Cerebellar nuclear complex (tissue), 1 donor: ENCODE measurements around the gene SPAG7.

ENCODE experiments used
- DNase-seq, 2 experiments: peaks; one replicate each; lab custom pipeline; 2025; lab: John Stamatoyannopoulos, UW

The SPAG7 gene

GRCh38 chr17:4974115-4974670 is 6.6 kb upstream of the SPAG7 start:
- no peak for DNase-seq

- no peak for DNase-seq
Measured at GRCh38 chr17:4973256-4974114, 5.9 kb upstream of the SPAG7 start.

DNA sequence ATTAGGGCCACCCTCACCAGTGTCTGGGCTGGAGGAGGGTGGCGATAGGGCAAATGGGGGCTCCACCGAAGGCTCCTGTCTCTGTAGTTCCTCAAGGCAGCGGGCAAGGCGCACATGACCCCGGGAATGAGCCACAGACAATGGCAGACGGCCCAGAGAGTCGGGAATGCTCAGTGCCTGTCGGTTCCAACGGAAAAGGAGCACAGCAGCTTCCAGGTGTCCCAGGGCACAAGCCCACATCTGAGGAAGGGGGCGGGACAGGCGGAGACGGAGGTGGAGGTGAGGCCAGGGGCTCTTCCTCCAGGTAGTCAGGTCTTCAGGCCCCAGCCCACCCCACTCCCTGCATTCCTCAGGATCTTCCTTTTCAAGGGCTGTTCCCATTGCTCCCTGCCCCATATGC is 5.1 kb upstream of the SPAG7 start:
- no peak for DNase-seq

DNA sequence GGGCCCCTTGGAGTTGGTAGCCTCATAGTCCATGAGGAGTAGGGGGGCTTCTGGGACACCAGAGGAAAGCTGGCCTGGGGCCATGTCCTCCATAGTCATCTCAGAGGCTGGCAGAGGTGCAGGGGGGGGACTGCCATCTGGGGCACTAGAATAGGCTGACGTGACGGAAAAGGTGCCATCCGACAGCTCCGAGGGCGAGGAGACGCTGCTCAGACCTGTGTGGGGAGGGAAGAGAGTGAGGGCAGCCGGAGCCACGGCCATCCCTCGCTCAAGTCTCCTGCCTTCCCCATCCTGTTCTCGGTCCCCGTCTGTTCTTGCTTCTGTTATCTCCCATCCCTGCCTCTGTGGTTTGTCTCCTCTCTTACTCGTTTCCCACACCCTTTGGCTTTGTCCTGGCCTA is 4.7 kb upstream of the SPAG7 start:
- DNase-seq = no peak

- DNase-seq = no peak
Measured at GRCh38 chr17:4971826-4972225, 4.2 kb upstream of the SPAG7 start.

- DNase-seq = no peak
Measured at GRCh38 chr17:4970273-4970672, 2.7 kb upstream of the SPAG7 start.

DNA sequence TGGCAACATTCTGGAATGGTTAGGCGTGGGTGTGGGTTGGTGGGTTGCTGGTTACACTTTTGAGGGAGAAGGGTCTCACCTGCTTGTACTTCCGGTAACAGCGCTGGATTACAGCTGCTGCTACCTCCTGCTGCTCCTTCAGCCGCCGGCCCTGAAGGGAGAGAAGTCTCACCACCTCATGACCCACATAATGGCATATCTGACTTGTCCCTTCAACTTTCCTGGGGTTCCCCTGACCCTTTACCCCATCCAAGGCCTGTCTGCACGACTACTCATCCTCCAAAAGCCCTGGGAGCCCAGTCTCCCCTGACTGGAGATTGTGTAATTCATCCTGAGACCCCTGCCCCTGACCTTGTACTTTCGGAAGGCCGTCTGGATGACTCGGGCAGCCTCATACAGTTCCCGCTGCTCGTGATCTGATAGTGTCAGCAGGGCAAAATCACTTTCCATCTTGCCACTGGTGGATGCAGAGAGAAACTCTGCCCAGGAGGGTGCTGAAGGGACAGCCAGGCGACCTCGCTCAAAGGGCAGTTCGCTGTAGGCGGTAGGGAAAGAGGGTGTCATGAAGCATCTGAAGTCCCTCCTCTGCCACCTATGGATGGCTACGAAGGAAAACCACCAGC is 2.0 kb upstream of the SPAG7 start:
- no peak for DNase-seq

- DNase-seq = no peak
Measured at GRCh38 chr17:4969047-4969550, 1.5 kb upstream of the SPAG7 start.

- DNase-seq = no peak
Measured at GRCh38 chr17:4968486-4969046, 949 bp upstream of the SPAG7 start.

GRCh38 chr17:4966844-4967538 is 626 bp downstream of the SPAG7 start:
- DNase-seq = peak; percentile 99 to 100

DNA sequence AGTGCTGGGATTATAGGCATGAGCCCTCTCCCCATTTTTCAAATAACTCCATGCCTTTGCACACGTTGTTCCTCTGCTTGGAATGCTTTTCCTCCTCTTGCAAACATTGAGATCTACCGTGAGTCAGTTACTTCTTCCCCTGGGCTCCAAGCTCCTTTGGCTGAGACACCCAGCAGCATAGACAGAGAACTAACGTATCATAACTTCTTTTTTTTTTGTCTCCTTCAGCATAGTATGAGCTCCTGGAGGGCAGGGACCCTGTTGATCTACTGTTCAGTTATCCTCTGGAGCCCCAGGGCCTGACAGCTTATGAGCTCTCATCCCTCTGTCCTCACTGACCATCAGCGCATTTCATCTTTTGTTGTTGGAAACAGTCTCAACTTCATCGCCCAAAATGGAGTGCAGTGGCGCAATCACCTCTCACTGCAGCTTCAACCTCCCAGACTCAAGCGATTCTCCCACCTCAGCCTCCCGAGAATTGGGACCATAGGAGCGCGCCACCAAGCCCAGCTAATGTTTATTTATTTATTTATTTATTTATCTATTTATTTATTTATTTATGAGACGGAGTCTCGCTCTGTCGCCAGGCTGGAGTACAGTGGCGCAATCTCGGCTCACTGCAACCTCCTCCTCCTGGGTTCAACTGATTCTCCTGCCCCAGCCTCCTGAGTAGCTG is 2.2 kb downstream of the SPAG7 start:
- DNase-seq = no peak

DNA sequence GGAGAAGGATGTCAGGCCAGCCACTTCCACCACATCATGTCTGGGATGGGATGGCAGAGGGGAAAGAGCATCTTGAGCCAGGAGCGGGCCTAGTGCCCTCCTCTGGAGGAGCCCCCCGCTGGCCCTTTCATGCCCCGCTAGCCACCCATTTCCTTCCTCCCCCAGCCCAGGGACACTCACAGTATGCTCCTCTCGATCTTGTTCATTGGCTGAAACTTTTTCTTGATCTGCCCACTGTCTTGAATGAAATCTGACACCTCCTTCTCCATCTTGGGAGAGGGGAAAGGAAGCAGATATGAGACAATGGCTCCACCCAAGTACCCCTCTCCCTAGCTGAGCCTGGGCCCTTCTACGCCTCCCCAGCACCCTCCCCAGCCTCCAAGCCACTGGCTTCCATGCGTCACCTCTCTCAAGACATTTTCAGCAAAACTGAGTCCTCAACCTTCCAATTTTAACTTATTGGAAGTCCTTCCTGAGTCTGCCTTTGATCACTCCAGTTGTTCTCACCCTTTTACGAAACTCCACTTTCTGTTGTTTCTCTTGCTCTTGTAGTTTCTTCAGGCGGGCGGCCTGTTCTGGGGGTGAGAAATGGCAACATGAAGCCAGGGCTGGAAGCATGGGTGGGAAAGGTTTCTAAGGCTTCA is 7.2 kb downstream of the SPAG7 start:
- no peak for DNase-seq

DNA sequence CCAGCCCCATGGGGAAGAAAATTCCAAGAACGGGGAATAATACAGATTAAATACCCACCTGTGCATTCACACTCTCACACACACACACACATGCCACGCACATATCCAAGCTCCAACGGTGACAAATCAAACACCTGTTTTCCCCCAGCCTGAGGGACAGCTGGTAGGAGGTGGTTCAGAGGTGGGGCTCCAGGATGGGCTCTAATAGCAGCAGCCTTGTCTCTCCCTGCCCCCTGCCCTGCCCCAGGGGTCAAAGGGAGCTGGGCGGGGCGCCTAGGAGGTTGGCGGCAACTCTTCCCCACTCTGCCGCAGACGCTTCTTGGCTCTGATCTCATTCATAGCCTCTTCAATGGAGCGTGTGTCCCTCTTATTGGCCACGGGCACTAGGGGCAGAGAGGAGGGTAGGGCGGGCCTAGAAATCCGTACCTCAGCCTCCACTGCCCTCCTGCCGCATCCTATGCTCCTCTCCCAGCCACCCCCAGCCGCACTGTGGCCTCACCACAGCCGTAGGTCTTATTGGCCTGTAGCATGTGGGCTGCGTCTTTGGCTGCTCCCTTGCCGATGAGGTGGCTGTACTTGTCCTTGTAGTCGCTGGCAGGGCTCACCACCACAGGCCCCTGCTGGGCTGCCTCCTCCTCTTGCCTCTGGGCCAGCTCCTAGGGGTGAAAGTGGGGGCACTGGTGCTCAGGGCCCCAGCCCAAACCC is 8.2 kb downstream of the SPAG7 start:
- no peak for DNase-seq

DNA sequence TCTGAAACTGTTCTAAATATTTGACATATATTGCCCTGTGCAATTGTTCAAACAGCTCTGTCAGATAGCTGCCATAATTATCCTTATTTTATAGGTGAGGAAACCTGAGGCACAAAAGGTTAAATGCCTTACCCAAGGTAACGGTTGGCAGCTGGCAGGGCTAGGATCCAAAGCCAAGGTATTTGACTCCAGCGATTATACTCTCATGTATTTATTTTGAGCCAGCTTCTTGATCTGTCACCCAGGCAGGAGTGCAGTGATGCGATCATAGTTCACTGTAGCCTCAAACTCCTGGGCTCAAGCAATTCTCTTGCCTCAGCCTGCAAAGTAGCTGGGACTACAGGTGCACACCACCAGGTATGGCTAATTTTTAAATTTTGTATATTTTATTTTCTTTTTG is 9.5 kb downstream of the SPAG7 start:
- DNase-seq = no peak

- DNase-seq = no peak
Measured at GRCh38 chr17:4956493-4957061, 11.0 kb downstream of the SPAG7 start.

DNA sequence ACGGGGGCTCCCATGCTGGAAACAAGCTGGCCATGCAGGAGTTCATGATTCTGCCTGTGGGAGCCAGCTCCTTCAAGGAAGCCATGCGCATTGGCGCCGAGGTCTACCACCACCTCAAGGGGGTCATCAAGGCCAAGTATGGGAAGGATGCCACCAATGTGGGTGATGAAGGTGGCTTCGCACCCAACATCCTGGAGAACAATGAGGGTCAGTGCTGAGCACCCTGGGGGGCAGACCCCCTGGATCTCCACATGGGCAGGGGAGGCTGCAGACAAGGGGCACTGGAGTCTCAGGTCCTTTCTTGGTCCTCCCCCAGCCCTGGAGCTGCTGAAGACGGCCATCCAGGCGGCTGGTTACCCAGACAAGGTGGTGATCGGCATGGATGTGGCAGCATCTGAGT is 12.5 kb downstream of the SPAG7 start:
- DNase-seq = no peak

DNA sequence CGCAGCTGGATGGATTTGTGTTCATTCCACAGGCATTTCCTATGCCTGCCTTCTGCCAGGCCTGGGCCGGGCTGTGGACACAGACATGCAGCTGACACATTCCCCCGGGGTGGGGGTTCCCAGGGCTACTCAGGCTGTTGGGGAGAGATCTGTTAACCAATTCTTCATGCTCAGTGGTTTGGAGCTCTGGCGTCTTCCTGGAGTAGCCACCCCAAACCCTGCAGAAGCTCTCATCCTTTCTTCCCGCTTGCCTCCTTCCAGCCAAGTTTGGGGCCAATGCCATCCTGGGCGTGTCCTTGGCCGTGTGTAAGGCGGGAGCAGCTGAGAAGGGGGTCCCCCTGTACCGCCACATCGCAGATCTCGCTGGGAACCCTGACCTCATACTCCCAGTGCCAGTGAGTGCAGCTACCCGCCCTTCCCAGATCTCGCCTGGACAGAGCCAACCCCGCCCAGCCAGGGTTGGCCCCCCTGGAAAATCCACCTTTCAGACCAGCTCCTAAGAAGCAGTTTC is 14.1 kb downstream of the SPAG7 start:
- DNase-seq = no peak

- no peak for DNase-seq
Measured at GRCh38 chr17:4951486-4951885, 16.1 kb downstream of the SPAG7 start.

- no peak for DNase-seq
Measured at GRCh38 chr17:4950746-4951204, 16.8 kb downstream of the SPAG7 start, which contains the start of gene ENO3. TSS of gene ENO3 (plus strand) at chr17:4951119. CDS start at chr17:4951830, 711 bp downstream.
